ENCODE results near the gene C1orf116.

DNA sequence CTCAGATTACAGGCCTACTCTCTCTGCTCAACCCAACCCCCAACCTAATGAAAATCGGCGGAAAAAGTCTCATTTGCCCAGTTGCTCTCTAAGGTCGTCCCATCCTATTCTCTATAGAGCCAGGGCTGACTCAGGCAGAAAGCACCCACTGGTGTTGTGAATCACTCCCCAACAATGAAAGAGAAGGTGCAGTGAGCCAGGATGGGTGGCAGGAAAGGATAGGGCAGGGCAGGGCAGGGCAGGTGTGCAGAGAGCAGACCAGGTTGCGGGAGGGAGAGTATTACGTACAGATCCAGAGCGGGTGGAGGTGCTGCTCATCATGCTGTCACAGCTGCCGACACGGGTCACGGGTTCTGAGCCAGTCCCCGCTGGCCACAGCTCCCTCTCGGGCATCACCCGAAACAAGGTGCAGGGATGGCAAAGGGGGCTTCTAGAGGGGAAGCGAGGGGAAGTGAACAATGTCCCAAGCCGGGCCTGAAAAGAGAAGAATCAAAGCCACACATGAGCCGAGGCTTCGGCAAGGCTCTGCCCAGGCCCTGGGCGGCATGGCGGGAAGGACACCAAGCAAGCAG is 5.3 kb downstream of the C1orf116 start:
- TF ChIP-seq, protein P1, sequence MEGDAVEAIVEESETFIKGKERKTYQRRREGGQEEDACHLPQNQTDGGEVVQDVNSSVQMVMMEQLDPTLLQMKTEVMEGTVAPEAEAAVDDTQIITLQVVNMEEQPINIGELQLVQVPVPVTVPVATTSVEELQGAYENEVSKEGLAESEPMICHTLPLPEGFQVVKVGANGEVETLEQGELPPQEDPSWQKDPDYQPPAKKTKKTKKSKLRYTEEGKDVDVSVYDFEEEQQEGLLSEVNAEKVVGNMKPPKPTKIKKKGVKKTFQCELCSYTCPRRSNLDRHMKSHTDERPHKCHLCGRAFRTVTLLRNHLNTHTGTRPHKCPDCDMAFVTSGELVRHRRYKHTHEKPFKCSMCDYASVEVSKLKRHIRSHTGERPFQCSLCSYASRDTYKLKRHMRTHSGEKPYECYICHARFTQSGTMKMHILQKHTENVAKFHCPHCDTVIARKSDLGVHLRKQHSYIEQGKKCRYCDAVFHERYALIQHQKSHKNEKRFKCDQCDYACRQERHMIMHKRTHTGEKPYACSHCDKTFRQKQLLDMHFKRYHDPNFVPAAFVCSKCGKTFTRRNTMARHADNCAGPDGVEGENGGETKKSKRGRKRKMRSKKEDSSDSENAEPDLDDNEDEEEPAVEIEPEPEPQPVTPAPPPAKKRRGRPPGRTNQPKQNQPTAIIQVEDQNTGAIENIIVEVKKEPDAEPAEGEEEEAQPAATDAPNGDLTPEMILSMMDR (conservative IDR thresholded peaks at IDR 0.05; ENCODE audit: low read length): no peak
- no peak for TF ChIP-seq EZH2phosphoT487 (IDR thresholded peaks at IDR 0.05; ENCODE audit: borderline replicate concordance)
